GM23338 (cell line): ENCODE measurements around the gene CADPS2.

Experiments
- CREB1 ChIP-seq: fragments of 250-450 bp; sonication (Bioruptor Pico); IDR thresholded peaks from 2 replicates; pipeline ENCODE4 v1.5.0; 2020; ENCODE audit warnings: low read depth, mild to moderate bottlenecking, moderate library complexity
- CTCF ChIP-seq, 2 experiments: fragments of 200-600 bp in 1 of 2; sonication (generic) in 1 of 2; conservative IDR thresholded peaks; 2 replicates each; pipeline versions ENCODE4 v1.5.1 to v1.6.1; 2016 to 2017; ENCODE audit warnings: antibody characterized with exemption in 2 of 2, low read depth in 2 of 2, mild to moderate bottlenecking in 2 of 2, moderate library complexity in 1 of 2
- EZH2 ChIP-seq: fragments of 200-600 bp; sonication (generic); IDR thresholded peaks from one replicate; pipeline ENCODE4 v1.8.0; 2017; ENCODE audit warnings: antibody characterized with exemption, mild to moderate bottlenecking, low read depth; ENCODE audit not compliant: unreplicated experiment
- EZH2phosphoT487 ChIP-seq: fragments of 200-600 bp; sonication (generic); IDR thresholded peaks from one replicate; pipeline ENCODE4 v1.8.1; 2018; ENCODE audit warnings: antibody characterized with exemption; ENCODE audit not compliant: unreplicated experiment
- NANOG ChIP-seq: IDR thresholded peaks from 2 replicates; pipeline ENCODE4 v1.6.1; 2016; ENCODE audit warnings: antibody characterized with exemption, borderline replicate concordance
- POLR2AphosphoS5 ChIP-seq: IDR thresholded peaks from 2 replicates; pipeline ENCODE4 v1.6.1; 2016; ENCODE audit warnings: antibody characterized with exemption, low read depth
- REST ChIP-seq: IDR thresholded peaks from one replicate; pipeline ENCODE4 v1.6.1; 2018; ENCODE audit warnings: antibody characterized with exemption; ENCODE audit not compliant: unreplicated experiment
- STAT1 ChIP-seq: IDR thresholded peaks from one replicate; pipeline ENCODE4 v1.6.1; 2016; ENCODE audit warnings: antibody characterized with exemption; ENCODE audit not compliant: unreplicated experiment
- ZNF114 ChIP-seq: fragments of 250-450 bp; sonication (Bioruptor Pico); IDR thresholded peaks from 2 replicates; pipeline ENCODE4 v1.5.0; 2020; ENCODE audit warnings: mild to moderate bottlenecking, moderate library complexity
- ZNF331 ChIP-seq: fragments of 250-450 bp; sonication (Bioruptor Pico); IDR thresholded peaks from 2 replicates; pipeline ENCODE4 v1.5.0; 2020; ENCODE audit warnings: low read depth, mild to moderate bottlenecking, moderate library complexity
- TF ChIP-seq, protein P1 (sequence below): IDR thresholded peaks from 2 replicates; pipeline ENCODE4 v1.6.1; 2016; ENCODE audit warnings: antibody characterized with exemption

DNA sequence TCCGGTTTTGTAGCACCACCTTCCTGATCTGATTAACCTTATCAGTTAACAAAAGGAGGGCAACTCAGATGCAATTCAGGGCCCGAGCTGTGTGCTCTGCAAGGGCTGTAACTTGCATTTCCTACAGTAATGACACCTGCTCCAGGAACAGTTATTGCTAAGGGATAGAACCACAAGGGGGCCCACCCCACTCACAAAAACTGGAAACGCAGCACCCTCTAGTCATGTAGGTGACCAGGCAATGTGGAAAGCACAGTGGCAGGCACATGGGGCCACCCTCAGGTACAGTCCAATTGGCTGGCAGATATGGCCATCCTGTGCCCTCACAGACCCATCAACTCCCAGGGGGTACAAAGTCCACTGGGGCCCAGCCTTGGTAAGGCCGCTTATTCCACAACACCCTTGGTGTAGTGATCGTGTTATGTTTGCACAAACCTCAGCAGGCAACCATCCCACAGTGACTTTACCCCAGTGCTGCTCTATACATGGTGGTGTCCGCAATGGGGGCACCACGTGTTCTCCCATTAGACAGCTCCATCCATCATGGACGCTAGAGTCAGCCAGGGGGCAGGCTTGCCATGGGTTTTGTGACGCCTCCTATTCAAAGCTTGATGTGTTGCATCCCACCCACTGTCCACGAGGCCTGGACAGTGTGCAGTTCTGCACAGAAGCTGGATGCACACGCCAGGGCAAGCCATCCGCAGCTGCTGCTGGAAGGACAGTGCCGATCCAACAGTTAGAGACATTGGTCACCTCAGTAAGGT is 196.7 kb downstream of the CADPS2 start:
- peak; percentile 41 to 71 for TF ChIP-seq CTCF (conservative IDR thresholded peaks at IDR 0.05; ENCODE audit: low read depth in 2 of 2)
- no peak for TF ChIP-seq EZH2
- TF ChIP-seq POLR2AphosphoS5, result no peak
- TF ChIP-seq EZH2phosphoT487, result no peak
- no peak for TF ChIP-seq NANOG
- TF ChIP-seq, protein P1, sequence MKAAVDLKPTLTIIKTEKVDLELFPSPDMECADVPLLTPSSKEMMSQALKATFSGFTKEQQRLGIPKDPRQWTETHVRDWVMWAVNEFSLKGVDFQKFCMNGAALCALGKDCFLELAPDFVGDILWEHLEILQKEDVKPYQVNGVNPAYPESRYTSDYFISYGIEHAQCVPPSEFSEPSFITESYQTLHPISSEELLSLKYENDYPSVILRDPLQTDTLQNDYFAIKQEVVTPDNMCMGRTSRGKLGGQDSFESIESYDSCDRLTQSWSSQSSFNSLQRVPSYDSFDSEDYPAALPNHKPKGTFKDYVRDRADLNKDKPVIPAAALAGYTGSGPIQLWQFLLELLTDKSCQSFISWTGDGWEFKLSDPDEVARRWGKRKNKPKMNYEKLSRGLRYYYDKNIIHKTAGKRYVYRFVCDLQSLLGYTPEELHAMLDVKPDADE, result no peak
- TF ChIP-seq STAT1, result no peak
- TF ChIP-seq ZNF114 (CRISPR knock-in tag), result no peak
- TF ChIP-seq REST, result no peak
- no peak for TF ChIP-seq ZNF331 (CRISPR knock-in tag)
- no peak for TF ChIP-seq CREB1 (CRISPR knock-in tag)
